HG03432 (cell line): ENCODE measurements around the gene SLC29A3.

ENCODE experiments used
- ATAC-seq: cut with Tn5 transposase; IDR thresholded peaks from one replicate; pipeline ENCODE4 v1.9.1; 2021; ENCODE audit warnings: mild to moderate bottlenecking, moderate library complexity; ENCODE audit not compliant: unreplicated experiment

Gene SLC29A3

DNA sequence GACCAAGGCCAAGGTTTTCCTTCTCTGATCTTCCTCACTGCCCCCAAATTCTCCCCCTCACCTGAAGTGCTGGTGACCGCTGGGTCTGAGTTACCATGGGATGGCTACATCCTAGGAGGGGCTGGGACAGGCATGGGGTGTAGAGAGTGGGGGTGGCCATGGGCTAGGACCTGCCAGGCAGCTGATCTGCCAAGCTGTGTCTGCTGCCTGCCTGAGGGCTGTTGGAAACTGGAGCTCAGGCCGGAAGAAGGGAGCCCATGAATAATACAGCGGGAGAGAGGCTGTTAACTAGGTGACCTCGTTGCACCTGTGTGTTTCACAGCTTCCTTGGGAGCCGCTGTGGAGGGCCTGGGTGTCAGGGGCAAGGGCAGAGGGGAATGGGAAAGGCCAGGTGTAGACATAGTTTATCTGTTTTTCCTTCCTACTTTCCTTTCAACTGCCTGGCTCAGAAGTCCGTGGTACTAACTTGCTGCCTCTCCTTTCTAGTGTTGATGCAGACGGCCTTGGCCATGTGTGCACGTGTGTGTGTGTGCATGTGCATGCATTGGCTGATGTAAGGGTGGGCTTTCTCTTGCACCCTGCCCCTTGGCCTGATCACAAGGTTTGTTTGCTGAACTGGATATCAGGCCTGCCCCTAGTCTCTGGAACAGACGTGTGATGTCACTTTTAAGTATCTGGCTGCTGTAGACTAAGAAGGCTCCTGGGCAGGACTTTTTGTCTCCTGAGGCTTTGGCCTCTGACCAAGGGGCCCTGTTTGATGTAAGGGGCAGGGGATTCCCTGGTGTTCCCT lies 89.6 kb downstream of the SLC29A3 start:
- no peak for ATAC-seq

DNA sequence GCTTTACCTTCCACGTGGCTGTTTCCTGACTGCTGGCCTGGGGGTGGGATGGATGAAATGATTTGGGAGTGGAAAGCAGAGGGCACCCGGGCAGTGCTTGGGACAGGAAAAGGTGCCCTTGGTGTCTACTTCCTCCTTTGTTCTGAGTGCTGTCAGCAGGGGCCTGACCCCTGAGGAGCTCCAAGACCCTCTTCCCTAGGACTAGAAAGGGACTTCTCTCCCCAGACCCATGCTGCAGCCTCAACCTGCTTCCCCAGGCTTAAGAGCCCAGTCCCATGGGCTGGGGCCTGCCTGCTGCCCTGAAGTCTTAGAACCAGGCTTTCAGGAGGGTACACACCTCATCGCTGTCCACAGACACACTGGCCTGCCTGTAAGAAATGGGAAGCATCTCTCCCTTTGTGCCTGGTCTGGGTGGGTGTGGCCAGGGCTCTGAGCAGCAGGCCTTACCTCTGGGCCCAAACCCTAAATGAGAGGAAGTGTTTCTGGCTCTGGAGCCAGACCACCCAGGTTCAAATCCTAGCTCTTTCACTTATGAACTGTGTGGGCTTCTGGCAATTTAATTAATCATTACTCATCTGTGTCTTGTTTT lies 90.6 kb downstream of the SLC29A3 start:
- no peak for ATAC-seq
